Ascending aorta (tissue), 2 donors: ENCODE results near the gene SPACA5. TPM values are rescaled to one million over a fixed set of nuclear protein-coding genes. Genes with fewer than 3 reads are reported as not detected.
A peak's percentile ranks its signal among the peaks of the same experiment; 100 is the strongest.
"Not testable (repeated sequence)": the region's sequence is repeated elsewhere in the genome, so short reads cannot be mapped to it uniquely, and the experiment has no call there.

Experiments used
- DNase-seq, 2 donors: peaks; one replicate each; pipeline ENCODE4 v3.0.0-alpha.2; 2019; ENCODE audit warnings: low spot score in 2 of 2
- H3K27ac ChIP-seq, 2 donors: fragments of 200-600 bp; sonication (generic); one replicate each; pipeline ENCODE4 v1.5.1; 2016 to 2017; ENCODE audit warnings: mild to moderate bottlenecking in 1 of 2
- H3K27me3 ChIP-seq: fragments of 200-600 bp; sonication (generic); one replicate; pipeline ENCODE4 v1.5.1; 2017
- H3K36me3 ChIP-seq, 2 donors: fragments of 200-600 bp; sonication (generic); one replicate each; pipeline ENCODE4 v1.5.1; 2016
- H3K4me1 ChIP-seq, 2 donors: fragments of 200-600 bp; sonication (generic); one replicate each; pipeline ENCODE4 v1.5.1; 2016 to 2017; ENCODE audit warnings: mild to moderate bottlenecking in 1 of 2
- H3K4me3 ChIP-seq, 2 donors: fragments of 200-600 bp; sonication (generic); one replicate each; pipeline ENCODE4 v1.5.1; 2016 to 2017; ENCODE audit warnings: mild to moderate bottlenecking in 1 of 2
- H3K9me3 ChIP-seq, 2 donors: fragments of 200-600 bp; sonication (generic); one replicate each; pipeline ENCODE4 v1.5.1; 2016
- intact Hi-C: fragments of 100-400 bp; cut with DNase I; formaldehyde crosslinking; loops from one replicate; pipeline ENCODE4 v1.15.1; 2023
- total RNA-seq: library from RNA; depleted of rRNA; stranded (reverse); fragments of >200 nt; gene quantifications from one replicate; pipeline ENCODE4 v1.1.0, GENCODE V29; 2016
- TF ChIP-seq, protein P1 (sequence below), 3 experiments: fragments of 200-600 bp in 2 of 3; fragments of 450-650 bp in 1 of 3; sonication (generic) in 2 of 3; IDR thresholded peaks; one replicate each; pipeline ENCODE4 v1.5.1; 2016 to 2019; ENCODE audit warnings: antibody characterized with exemption in 3 of 3, mild to moderate bottlenecking in 1 of 3, moderate library complexity in 1 of 3

The SPACA5 gene
- total RNA-seq, 1 donor from 2014 or later: not detected

DNA sequence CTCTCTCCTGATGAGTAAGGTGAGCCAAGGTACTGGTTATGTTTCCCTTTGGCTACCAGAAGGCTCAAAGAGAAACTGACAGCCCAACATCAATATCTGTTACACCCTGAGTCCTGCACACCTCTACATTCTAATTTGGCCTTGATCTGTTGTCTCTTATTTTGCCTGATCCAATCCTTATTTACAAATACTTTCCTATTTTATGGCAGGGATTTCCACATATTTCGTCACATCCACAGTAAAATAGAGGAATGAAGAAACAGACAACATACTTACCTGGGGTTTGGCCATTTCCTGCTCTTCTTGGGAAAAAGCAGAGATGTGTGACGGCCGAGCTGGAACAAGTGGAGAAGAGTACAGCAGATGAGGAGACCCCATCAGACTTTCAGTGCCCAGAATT, 4.5 kb upstream of the SPACA5 start:
- H3K9me3 ChIP-seq: no peaks in the 10 kb centered on the region
- no peaks in the 10 kb centered on the region for H3K4me1 ChIP-seq
- H3K4me3 ChIP-seq: peak overlapping the region in 1 of 2 donors; percentile 15
- TF ChIP-seq, protein P1, sequence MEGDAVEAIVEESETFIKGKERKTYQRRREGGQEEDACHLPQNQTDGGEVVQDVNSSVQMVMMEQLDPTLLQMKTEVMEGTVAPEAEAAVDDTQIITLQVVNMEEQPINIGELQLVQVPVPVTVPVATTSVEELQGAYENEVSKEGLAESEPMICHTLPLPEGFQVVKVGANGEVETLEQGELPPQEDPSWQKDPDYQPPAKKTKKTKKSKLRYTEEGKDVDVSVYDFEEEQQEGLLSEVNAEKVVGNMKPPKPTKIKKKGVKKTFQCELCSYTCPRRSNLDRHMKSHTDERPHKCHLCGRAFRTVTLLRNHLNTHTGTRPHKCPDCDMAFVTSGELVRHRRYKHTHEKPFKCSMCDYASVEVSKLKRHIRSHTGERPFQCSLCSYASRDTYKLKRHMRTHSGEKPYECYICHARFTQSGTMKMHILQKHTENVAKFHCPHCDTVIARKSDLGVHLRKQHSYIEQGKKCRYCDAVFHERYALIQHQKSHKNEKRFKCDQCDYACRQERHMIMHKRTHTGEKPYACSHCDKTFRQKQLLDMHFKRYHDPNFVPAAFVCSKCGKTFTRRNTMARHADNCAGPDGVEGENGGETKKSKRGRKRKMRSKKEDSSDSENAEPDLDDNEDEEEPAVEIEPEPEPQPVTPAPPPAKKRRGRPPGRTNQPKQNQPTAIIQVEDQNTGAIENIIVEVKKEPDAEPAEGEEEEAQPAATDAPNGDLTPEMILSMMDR (IDR thresholded peaks at IDR 0.05): no peak
- no peak for DNase-seq
- intact Hi-C loops: loop anchor here (5.0 kb wide), 1 partner anchor 165 kb away; the partner anchor contains the start of gene ZNF81
- H3K27me3 ChIP-seq: no peaks in the 10 kb centered on the region
- H3K36me3 ChIP-seq: no peaks in the 10 kb centered on the region
- H3K27ac ChIP-seq: no peak overlapping the region

DNA sequence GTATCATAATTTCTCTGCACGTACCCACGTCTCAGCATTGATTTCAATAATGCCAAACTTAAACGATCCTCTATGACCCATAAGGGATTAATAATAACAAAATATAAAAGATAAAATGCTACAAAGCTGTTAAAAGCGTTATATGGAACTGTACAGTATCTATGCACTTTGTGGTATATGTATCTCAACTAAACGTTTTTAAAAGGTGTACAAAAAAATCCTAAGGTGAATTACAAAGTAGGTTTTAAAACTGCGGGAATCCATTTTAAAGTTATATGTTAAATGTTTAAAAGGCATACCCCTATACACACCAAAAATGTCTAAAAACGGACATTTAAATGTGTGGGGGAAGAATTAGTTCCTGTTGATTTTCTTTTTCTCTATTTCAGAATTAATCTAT, 3.9 kb upstream of the SPACA5 start:
- H3K4me3 ChIP-seq: peak overlapping the region; percentile 60 to 79
- no peaks in the 10 kb centered on the region for H3K9me3 ChIP-seq
- intact Hi-C loops: loop anchor here (5.0 kb wide), 1 partner anchor 166 kb away; the partner anchor contains the start of gene ZNF81
- H3K27me3 ChIP-seq: no peaks in the 10 kb centered on the region
- peak overlapping the region in 1 of 2 donors; percentile 57 for H3K27ac ChIP-seq
- H3K4me1 ChIP-seq: no peaks in the 10 kb centered on the region
- TF ChIP-seq, protein P1 (IDR thresholded peaks at IDR 0.05): no peak
- H3K36me3 ChIP-seq: no peaks in the 10 kb centered on the region
- no peak for DNase-seq

DNA sequence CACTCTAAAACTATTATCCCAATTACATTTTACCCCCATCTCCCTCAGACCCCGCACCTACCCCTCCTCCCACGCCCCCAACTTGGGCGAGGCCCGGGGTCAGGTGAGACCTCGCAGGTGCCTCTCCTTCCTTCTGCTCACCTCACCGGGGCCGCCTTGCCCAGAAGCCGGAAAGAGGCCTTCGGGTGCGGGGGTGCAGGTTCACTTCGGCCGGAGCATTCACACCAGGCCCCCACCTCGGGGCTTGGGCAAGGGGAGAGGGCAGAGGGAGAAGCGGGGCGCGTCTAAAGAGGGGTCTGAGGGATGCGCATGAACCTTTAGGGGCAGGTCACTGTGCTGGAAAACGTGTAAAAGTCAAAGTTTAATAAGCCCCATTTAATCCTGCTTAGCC, 3.4 kb upstream of the SPACA5 start:
- TF ChIP-seq, protein P1 (IDR thresholded peaks at IDR 0.05): no peak
- no peaks in the 10 kb centered on the region for H3K27me3 ChIP-seq
- H3K36me3 ChIP-seq: no peaks in the 10 kb centered on the region
- H3K27ac ChIP-seq: peak overlapping the region; percentile 57 to 66
- intact Hi-C loops: loop anchor here (5.0 kb wide), 1 partner anchor 166 kb away; the partner anchor contains the start of gene ZNF81
- no peak for DNase-seq
- peak overlapping the region; percentile 60 to 79 for H3K4me3 ChIP-seq
- no peaks in the 10 kb centered on the region for H3K4me1 ChIP-seq
- no peaks in the 10 kb centered on the region for H3K9me3 ChIP-seq

DNA sequence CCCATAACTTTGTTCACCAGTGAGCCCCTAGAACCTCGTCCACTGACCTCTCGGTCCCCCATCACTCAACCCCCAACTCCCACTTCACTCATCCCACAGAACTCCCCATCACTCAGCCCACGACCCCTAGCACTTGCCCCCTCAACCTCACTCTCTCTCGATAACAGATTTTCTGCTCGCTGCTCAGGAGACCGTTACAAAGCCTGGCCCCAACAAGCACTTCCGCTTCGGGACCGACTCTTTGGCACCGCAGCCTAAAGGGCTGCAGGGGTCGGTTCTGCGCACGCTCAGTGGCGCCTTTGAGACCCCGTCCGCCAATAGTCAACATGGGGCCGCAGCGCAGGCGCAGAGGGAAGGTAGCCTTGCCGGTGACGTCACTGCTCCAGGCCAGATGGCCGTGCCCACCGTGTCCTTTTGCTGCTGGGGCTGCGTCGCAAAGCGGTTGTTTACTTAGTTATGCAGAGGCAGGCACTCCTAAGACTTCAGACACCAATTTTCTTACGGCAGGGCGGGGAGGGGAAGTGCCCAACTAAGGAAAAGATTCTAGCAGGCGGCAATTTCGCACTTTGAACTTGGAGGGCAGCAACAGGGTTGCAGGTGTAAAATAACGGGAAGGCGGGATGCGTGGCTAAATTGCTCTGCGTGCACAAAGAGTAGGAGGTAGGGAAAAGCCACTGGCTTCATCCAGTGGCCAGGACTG, 2.9 kb upstream of the SPACA5 start, which contains the start of gene ZNF182:
Gene ZNF182 (minus strand): TSS at position 232 of the 700 bp plus-strand sequence. CDS start 1,380 bp downstream, outside the sequence.
- DNase-seq: peak; percentile 82 to 97
- intact Hi-C loops: loop anchor here (5.0 kb wide), 1 partner anchor 167 kb away; the partner anchor contains the start of gene ZNF81
- no peaks in the 10 kb centered on the region for H3K9me3 ChIP-seq

DNA sequence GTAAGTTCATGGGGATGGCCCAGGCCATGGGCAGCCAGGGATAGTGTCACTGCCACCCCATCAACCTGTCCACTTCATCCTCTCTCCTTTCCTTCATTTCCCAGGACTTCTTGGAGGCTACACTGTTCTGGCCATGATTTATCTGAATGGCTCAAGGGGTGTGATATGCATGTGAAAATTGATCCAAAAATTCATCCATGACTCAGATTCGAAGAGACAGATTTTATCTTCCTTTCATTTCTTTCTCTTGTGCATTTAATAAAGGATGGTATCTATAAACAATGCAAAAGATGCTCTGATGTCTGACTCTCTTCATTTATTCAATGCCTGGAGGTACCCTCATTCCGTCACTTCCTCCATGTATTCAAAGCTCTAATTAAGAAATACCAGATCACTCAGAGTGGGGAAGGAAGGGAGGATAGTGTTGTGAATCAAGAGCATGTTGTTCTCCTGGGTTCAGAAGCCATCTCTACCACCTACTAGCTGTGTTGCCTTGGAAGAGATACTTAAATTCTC, 2.7 kb downstream of the SPACA5 start:
- intact Hi-C loops, H3K36me3 ChIP-seq, H3K4me1 ChIP-seq, H3K4me3 ChIP-seq, DNase-seq, H3K9me3 ChIP-seq, H3K27ac ChIP-seq, H3K27me3 ChIP-seq: not testable (repeated sequence)

More for the DNA sequence above, 2.9 kb upstream of the SPACA5 start, which contains the start of gene ZNF182:
- Histone ChIP-seq H3K4me1 (no peaks in the 10 kb centered on the region), H3K27me3 (no peaks in the 10 kb centered on the region), H3K36me3 (no peaks in the 10 kb centered on the region), H3K27ac (peak within 1 kb of the TSS; percentile 57 to 66), H3K4me3 (peak within 1 kb of the TSS; percentile 60 to 79)
- TF ChIP-seq, protein P1 (IDR thresholded peaks at IDR 0.05): no peak

DNA sequence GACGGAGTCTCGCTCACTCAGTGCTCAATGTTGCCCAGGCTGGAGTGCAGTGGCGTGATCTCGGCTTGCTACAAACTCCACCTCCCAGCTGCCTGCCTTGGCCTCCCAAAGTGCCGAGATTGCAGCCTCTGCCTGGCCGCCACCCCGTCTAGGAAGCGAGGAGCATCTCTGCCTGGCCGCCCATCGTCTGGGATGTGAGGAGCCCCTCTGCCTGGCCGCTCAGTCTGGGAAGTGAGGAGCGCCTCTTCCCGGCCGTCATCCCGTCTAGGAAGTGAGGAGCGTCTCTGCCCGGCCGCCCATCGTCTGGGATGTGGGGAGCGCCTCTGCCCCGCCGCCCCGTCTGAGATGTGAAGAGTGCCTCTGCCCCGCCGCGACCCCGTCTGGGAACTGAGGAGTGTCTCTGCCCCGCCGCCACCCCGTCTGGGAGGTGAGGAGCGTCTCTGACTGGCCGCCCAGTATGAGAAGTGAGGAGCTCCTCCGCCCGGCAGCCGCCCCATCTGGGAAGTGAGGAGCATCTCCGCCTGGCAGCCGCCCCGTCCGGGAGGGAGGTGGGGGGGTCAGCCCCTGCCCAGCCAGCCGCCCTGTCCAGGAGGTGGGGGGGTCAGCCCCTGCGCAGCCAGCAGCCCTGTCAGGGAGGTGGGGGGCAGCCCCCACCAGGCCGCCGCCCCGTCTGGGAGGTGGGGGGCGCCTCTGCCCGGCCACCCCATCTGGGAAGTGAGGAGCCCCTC, 10.0 kb downstream of the SPACA5 start:
- H3K27me3 ChIP-seq, H3K27ac ChIP-seq, H3K4me3 ChIP-seq, H3K4me1 ChIP-seq, H3K9me3 ChIP-seq, intact Hi-C loops, DNase-seq, H3K36me3 ChIP-seq: not testable (repeated sequence)

DNA sequence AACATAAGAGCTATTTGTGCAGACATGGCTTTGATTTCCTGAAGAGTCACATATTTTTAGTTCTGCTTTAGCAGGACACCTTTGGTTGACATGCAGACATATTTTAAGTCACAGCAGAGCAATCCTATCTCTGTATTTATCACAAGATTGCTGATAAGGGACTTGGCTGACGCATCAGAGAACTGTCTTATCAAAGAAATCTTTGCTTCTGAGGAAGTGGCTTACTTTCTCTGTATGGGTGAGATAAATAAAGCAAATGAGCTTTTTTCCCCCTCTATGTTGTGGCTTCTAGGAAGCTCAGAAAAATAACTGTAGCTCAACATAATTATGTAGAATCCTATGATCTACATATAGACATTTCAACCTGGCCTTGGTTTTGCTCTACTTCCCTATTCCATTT, 13.1 kb downstream of the SPACA5 start:
- not testable (repeated sequence) for H3K9me3 ChIP-seq, H3K27me3 ChIP-seq, H3K27ac ChIP-seq, H3K4me3 ChIP-seq, H3K4me1 ChIP-seq, H3K36me3 ChIP-seq, DNase-seq
- intact Hi-C loops: loop anchor here (5.0 to 10.0 kb wide), 3 partner anchors 365 to 538 kb away; partner anchors contain the start of genes ELK1, UXT and ZNF41

DNA sequence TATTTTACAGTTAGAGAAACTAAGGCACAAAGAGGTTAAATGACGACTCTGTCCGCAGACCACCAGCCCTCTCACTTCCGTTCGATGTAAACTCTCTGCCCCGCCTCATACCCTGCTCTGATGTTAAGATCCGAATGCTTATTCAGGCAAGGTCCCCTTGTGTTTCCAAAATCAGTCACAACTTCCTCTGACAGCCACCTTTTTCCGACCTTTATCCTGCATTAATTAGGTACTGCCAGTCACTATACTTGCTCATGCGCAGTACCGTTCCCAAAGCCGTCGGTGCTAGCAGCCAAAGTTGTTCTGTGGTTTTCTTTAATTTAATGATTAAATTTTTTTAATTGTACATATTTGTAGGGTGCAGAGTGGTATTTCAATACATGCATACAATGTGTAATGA, 13.7 kb downstream of the SPACA5 start:
- not testable (repeated sequence) for H3K27ac ChIP-seq, H3K36me3 ChIP-seq, H3K9me3 ChIP-seq, H3K27me3 ChIP-seq, DNase-seq, H3K4me1 ChIP-seq
- intact Hi-C loops: loop anchor here (5.0 to 10.0 kb wide), 3 partner anchors 366 to 538 kb away; partner anchors contain the start of genes ELK1, UXT and ZNF41
- peak overlapping the region; percentile 55 to 61 for H3K4me3 ChIP-seq
